Neutrophil (primary cell): ENCODE results near the gene CCNI2.

Source experiments
- H3K27ac ChIP-seq: fragments of 200-600 bp; sonication (generic); 2 replicates; pipeline ENCODE4 v1.5.1; 2016; ENCODE audit warnings: mild to moderate bottlenecking, moderate library complexity
- H3K27me3 ChIP-seq: fragments of 200-600 bp; sonication (generic); 2 replicates; pipeline ENCODE4 v1.6.0; 2016; ENCODE audit warnings: mild to moderate bottlenecking
- H3K36me3 ChIP-seq: fragments of 200-600 bp; sonication (generic); 2 replicates; pipeline ENCODE4 v1.5.1; 2017
- H3K4me1 ChIP-seq, 2 experiments: fragments of 200-600 bp in 1 of 2; sonication (generic) in 1 of 2; 1 replicate in 1 of 2; 2 replicates in 1 of 2; pipeline versions ENCODE4 v1.5.1 to v1.6.1; 2013 to 2016; ENCODE audit warnings: low read depth in 1 of 2, low read length in 1 of 2, mild to moderate bottlenecking in 1 of 2, moderate library complexity in 1 of 2; ENCODE audit not compliant: control insufficient read depth in 1 of 2, insufficient read depth in 1 of 2
- H3K4me3 ChIP-seq, 2 experiments: fragments of 200-600 bp in 1 of 2; sonication (generic) in 1 of 2; 1 replicate in 1 of 2; 2 replicates in 1 of 2; pipeline ENCODE4 v1.5.1; 2013 to 2016; ENCODE audit warnings: low read depth in 1 of 2, low read length in 1 of 2, mild to moderate bottlenecking in 1 of 2, moderate library complexity in 1 of 2
- H3K9me3 ChIP-seq: fragments of 200-600 bp; sonication (generic); 2 replicates; pipeline ENCODE4 v1.5.1; 2016
- TF ChIP-seq, protein P1 (sequence below): fragments of 200-600 bp; sonication (generic); IDR thresholded peaks from 2 replicates; pipeline ENCODE4 v1.5.1; 2016; ENCODE audit warnings: antibody characterized with exemption

CCNI2 gene

DNA sequence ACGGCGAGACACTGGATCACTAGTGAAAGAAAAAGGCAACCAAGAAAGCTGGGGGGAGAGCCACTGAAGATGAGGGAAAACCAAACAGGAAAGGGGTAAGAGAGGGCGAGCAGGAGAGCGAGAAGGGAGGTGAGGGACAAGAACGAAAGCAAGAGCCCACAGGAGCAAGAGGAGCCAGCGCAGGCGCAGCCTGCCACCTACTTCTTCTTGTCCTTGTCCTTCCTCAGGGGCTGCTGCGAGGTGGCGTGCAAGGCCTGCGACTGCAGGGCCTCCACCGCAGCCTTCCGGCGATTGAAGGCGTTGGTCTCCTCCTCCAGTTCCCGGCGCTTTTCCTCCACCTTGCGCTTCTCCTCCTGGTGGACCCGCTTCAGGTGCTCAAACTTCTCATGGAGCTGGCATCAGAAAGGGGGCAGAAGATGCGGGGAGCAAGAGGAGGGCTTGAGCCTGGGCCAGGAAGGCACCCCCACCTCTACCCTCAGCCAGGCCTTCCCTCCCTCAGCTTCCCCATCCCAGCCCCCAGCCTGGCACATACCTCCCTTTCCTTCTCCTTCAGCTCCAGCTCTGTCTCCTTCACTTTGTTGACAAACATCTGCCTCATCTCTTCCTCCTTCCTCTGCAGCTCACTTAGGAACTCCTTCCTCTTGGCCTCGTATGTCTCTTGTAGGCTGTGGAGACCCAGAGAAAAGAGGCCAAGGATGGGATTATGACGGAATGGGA is 13.5 kb downstream of the CCNI2 start:
- Histone ChIP-seq H3K9me3 (no peaks in the 10 kb centered on the region), H3K27me3 (no peaks in the 10 kb centered on the region), H3K27ac (no peak overlapping the region), H3K4me3 (no peak overlapping the region), H3K36me3 (no peaks in the 10 kb centered on the region), H3K4me1 (no peaks in the 10 kb centered on the region)
- TF ChIP-seq, protein P1, sequence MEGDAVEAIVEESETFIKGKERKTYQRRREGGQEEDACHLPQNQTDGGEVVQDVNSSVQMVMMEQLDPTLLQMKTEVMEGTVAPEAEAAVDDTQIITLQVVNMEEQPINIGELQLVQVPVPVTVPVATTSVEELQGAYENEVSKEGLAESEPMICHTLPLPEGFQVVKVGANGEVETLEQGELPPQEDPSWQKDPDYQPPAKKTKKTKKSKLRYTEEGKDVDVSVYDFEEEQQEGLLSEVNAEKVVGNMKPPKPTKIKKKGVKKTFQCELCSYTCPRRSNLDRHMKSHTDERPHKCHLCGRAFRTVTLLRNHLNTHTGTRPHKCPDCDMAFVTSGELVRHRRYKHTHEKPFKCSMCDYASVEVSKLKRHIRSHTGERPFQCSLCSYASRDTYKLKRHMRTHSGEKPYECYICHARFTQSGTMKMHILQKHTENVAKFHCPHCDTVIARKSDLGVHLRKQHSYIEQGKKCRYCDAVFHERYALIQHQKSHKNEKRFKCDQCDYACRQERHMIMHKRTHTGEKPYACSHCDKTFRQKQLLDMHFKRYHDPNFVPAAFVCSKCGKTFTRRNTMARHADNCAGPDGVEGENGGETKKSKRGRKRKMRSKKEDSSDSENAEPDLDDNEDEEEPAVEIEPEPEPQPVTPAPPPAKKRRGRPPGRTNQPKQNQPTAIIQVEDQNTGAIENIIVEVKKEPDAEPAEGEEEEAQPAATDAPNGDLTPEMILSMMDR = no peak

DNA sequence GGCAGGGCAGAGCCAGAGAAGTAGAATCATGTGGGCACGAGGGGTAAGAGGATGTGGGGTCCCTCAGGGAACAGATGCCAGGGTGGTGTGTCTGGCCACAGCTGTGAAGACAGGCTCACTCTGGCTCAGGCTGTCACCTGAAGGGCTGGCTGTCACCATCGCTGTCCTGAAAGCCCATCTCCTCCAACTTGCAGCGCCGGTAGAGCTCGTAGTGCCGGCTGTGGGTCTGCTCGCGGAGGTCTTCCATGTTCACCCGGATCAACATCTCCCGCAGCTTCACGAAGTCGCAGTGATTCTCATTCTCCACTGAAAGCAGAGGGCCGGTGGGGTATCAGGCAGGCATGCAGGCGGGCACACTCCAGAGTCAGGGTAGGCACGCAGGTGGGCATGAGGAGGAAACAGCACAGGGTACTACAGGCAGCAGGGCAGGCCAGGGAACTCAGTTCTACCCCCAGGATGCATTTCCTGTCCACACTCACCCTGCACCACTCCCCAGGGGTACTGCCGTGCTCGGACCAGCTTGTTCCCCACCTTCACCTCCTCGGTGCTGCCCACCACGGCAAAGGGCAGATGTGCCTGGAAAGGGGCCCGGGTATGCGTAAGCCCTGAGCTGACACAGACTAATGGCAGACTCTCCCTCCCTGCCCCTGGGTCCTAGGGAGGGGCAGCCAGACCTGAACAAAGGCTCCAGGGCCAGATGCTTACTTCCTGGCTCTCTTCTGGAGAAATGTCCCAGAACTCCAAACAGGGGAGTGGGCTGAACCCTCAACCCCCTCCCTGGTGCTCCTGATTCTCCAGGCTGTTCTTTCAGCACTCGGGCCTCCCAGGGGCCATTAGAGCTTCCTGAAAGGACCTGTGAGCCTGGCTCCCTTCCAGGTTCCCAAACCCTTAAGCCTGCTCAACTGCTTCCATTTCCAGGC is 14.4 kb downstream of the CCNI2 start:
- Histone ChIP-seq H3K4me3 (no peak overlapping the region), H3K27ac (no peak overlapping the region), H3K4me1 (no peaks in the 10 kb centered on the region), H3K36me3 (no peaks in the 10 kb centered on the region), H3K9me3 (no peaks in the 10 kb centered on the region), H3K27me3 (no peaks in the 10 kb centered on the region)
- TF ChIP-seq, protein P1 = no peak

DNA sequence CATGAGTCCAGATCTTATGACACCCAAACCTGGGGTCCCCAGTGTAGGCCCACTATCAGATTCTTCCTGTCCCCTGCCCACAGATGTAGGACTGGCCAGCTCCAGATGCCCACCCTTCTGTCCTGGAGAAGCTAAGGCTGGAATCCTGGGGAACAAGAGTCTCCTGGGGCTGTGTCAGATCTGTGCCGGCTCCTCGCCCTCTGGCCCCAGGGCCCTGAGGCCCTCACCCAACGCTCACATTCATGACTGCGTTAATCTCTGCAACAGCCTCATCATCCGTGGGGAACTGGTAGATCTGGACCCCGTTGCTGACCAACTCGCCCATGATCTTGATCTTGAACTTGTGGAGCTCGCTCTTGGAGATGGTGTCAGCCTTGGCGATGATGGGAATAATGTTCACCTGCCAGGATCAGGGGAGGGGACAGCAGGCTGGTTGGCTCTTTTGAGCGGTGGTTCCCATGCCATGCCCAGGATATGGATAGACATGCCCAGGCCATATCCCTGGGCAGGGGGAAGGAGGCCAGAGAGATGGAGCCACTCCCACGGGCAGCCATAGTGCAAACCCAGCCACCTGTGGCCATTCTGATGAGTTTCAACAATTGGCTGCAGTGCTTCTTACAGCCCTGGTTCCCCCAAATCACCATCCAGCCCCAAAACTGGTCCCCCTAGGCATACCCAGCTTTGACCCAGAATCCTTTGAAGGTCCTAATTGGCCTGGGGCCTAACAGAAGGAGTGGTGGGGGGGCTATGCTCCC is 15.2 kb downstream of the CCNI2 start:
- TF ChIP-seq, protein P1 = no peak
- Histone ChIP-seq H3K4me3 (no peak overlapping the region), H3K27me3 (peaks cover 1% of the 10 kb centered on the region), H3K36me3 (no peaks in the 10 kb centered on the region), H3K4me1 (no peaks in the 10 kb centered on the region), H3K9me3 (no peaks in the 10 kb centered on the region), H3K27ac (no peak overlapping the region)

DNA sequence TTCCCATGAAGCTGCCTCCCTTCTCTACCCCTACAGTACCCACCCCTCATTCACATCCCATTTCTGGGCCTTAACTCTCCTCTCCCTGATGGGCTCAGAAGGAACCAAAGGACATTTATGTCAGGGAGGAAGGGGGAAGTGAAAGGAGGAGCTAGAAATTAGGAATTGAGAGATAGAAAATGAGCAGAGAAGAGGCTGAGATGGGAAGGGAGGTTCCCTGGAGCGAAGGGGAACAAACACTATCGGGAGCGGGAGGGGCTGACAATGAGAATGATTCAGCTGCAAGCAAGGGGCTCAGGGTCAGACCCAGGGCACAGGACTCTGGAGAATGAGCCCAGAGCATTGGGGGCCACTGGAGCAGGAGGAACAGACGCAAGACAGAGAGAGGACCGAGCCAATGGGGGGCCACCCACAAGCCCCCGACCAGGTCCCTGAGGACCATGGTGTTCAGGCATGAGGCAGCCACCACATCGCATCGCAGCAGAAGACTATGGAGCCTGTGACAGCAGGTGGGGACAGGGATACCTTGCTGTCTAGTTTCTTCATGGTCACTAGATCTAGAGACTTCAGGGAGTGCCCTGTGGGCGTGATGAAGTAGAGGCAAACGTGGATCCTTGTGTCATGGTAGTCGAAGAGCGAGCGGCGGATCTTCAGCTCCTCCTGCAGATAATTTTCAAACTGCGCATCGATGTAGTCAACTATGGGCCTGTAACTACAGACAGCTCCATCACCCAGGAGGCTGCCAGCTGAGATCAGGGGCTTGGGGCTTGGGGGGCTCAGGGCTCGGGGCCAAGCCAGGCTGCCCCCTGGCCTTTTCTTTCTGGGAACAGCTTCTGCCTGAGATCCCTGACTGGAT is 16.2 kb downstream of the CCNI2 start:
- Histone ChIP-seq H3K36me3 (no peaks in the 10 kb centered on the region), H3K4me3 (no peak overlapping the region), H3K27ac (no peak overlapping the region), H3K27me3 (peaks cover 11% of the 10 kb centered on the region), H3K4me1 (no peaks in the 10 kb centered on the region), H3K9me3 (no peaks in the 10 kb centered on the region)
- TF ChIP-seq, protein P1 = no peak

DNA sequence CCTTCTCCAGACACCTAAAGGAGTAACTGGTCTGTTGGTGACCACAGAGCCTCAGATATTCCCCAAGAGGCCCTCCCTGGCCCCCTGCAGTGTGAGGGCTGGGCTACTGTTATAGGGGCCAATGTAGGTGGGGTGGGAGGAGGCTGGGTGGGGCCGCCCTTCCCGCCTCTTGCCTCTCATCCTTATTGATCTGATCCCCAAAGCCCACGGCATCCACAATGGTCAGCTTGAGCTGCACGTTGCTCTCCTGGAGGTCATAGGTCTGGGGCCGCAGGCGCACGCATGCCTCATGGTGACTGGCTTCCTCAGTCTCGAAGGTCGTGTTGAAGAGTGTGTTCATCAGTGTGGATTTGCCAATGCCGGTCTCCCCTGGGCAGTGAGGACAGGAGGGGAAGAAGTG is 16.8 kb downstream of the CCNI2 start:
- Histone ChIP-seq H3K9me3 (no peaks in the 10 kb centered on the region), H3K27ac (no peak overlapping the region), H3K4me3 (no peak overlapping the region), H3K36me3 (no peaks in the 10 kb centered on the region), H3K4me1 (no peaks in the 10 kb centered on the region), H3K27me3 (peaks cover 13% of the 10 kb centered on the region)
- TF ChIP-seq, protein P1 = no peak
